ACC112 (cell line): ENCODE results near the gene IL13.

Source experiments
- H2AFZ ChIP-seq: fragments of 200-600 bp; sonication (generic); one replicate; pipeline ENCODE4 v1.6.0; 2017; ENCODE audit warnings: antibody characterized with exemption, low read length; ENCODE audit not compliant: unreplicated experiment
- H3K27ac ChIP-seq: fragments of 200-600 bp; sonication (generic); 2 replicates; pipeline ENCODE4 v1.5.1; 2014; ENCODE audit warnings: low read depth, mild to moderate bottlenecking, antibody characterized with exemption, low read length, moderate library complexity
- H3K27me3 ChIP-seq: fragments of 200-600 bp; sonication (generic); 2 replicates; pipeline ENCODE4 v1.6.1; 2014; ENCODE audit warnings: mild to moderate bottlenecking, antibody characterized with exemption, low read length, moderate library complexity, mixed read lengths; ENCODE audit not compliant: insufficient read depth
- H3K36me3 ChIP-seq: fragments of 200-600 bp; sonication (generic); 2 replicates; pipeline ENCODE4 v1.6.1; 2016; ENCODE audit warnings: mild to moderate bottlenecking, antibody characterized with exemption, low read length, moderate library complexity, mixed read lengths; ENCODE audit not compliant: insufficient read depth
- H3K4me1 ChIP-seq: fragments of 200-600 bp; sonication (generic); one replicate; pipeline ENCODE4 v1.6.1; 2016; ENCODE audit warnings: low read length, mixed read lengths; ENCODE audit not compliant: insufficient read depth, unreplicated experiment, control insufficient read depth
- H3K4me3 ChIP-seq: fragments of 200-600 bp; sonication (generic); 2 replicates; pipeline ENCODE4 v1.5.1; 2014; ENCODE audit warnings: mild to moderate bottlenecking, low read depth, low read length
- H3K79me2 ChIP-seq: fragments of 200-600 bp; sonication (generic); one replicate; pipeline ENCODE4 v1.6.0; 2016; ENCODE audit warnings: low read length; ENCODE audit not compliant: control insufficient read depth, unreplicated experiment, insufficient read depth

IL13 gene

GRCh38 chr5:132664696-132665209 is 6.8 kb downstream of the IL13 start:
- Histone ChIP-seq H3K79me2 (no peaks in the 10 kb centered on the region), H3K27ac (no peak overlapping the region), H3K36me3 (no peaks in the 10 kb centered on the region), H3K4me1 (no peaks in the 10 kb centered on the region), H3K27me3 (no peaks in the 10 kb centered on the region), H2AFZ (no peak overlapping the region), H3K4me3 (no peak overlapping the region)

- Histone ChIP-seq H3K36me3 (no peaks in the 10 kb centered on the region), H2AFZ (no peak overlapping the region)
Measured at GRCh38 chr5:132665574-132666080, 7.7 kb downstream of the IL13 start.

DNA sequence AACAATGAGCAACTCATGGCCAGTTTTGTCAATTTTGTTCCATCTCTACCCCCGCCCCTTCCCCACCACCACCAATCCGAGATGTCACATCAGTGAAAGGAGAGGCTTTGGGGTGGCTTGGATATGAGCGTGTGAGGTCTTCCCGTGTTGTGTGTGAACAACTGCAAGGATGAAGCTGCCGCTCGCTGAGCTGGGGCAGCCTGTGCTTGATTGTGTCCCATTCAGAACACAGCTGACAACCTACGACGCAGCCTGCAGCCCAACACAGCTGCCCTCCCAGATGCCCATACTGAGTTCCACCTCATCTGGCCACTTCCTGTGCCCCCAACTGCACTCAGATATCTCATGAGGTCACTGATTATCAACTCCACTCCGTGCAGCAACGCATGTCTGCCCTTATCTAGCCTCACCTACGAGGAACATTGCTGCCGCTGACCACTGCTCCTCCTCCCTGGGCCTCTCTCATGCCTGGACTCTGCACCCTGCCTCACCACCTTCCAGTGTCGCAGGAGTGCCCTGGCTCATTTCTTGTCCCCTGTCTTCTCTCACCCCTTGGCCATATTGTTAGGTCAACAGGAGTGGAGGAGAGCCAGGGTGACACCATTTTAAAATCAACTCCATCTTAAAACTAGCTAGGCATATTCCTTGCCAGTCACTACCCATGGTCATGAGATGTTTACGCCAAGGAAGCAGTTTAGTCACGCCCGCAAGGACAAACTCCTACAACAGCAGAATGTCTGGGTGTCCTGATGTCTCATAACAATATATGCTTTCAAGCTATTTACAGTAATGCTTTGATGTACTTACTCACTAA is 8.5 kb downstream of the IL13 start:
- H2AFZ ChIP-seq, result no peak overlapping the region

More at GRCh38 chr5:132665574-132666080, 7.7 kb downstream of the IL13 start:
- Histone ChIP-seq H3K79me2 (no peaks in the 10 kb centered on the region), H3K27ac (no peak overlapping the region), H3K4me3 (no peak overlapping the region), H3K27me3 (no peaks in the 10 kb centered on the region), H3K4me1 (no peaks in the 10 kb centered on the region)

GRCh38 chr5:132667309-132667708 is 9.3 kb downstream of the IL13 start:
- Histone ChIP-seq H3K4me3 (no peak overlapping the region), H3K36me3 (no peaks in the 10 kb centered on the region), H3K4me1 (no peaks in the 10 kb centered on the region), H3K79me2 (no peaks in the 10 kb centered on the region), H2AFZ (no peak overlapping the region), H3K27ac (no peak overlapping the region), H3K27me3 (no peaks in the 10 kb centered on the region)

More for the DNA sequence above, 8.5 kb downstream of the IL13 start:
- no peaks in the 10 kb centered on the region for H3K36me3 ChIP-seq
- no peaks in the 10 kb centered on the region for H3K4me1 ChIP-seq
- no peak overlapping the region for H3K4me3 ChIP-seq
- no peaks in the 10 kb centered on the region for H3K79me2 ChIP-seq
- no peaks in the 10 kb centered on the region for H3K27me3 ChIP-seq
- no peak overlapping the region for H3K27ac ChIP-seq

DNA sequence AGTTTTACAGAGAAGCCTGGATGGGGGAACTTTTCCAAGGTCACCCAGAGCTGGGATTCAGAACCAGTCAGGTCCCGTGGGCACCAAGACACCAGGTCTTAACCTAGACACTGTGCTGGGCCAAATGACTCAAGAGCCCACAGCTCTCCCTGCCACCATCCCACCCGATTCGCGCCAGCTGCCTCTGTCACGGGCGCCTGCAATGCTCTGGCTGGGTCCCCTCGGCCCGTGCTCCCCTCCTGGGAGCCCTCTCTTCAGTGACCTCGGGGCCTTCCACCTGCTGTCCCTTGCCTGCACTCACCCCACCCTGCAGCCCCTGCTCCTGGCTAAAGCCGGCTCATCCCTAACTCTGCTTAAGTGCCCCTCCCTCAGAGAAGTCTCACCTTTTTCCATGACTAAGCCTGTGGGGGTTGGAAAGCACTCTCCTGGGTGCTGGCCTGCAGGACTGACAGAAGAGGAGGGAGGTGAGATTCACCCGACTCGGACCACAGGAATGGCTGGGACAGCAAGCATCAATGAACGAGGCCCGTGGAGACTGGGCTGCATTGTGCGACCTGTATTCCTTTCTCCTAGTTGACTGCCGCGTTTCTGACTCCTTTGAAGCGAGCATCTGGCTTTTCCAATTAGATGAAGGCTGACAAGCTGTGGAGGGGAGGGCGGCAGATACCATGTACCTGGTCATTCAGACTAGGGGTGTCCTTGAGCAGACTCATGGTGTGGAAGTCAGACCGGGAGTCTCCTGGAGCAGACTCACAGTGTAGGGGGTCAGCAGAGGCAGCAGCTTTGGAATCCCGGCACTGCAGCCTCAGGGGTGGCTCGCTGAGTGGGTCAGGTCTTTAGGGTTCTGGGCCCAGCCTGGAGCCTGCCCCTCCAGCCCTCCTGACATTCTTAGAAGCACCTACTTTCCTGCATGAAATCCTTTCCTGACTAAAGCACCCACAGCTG is 10.1 kb downstream of the IL13 start:
- H3K27ac ChIP-seq, result no peak overlapping the region

DNA sequence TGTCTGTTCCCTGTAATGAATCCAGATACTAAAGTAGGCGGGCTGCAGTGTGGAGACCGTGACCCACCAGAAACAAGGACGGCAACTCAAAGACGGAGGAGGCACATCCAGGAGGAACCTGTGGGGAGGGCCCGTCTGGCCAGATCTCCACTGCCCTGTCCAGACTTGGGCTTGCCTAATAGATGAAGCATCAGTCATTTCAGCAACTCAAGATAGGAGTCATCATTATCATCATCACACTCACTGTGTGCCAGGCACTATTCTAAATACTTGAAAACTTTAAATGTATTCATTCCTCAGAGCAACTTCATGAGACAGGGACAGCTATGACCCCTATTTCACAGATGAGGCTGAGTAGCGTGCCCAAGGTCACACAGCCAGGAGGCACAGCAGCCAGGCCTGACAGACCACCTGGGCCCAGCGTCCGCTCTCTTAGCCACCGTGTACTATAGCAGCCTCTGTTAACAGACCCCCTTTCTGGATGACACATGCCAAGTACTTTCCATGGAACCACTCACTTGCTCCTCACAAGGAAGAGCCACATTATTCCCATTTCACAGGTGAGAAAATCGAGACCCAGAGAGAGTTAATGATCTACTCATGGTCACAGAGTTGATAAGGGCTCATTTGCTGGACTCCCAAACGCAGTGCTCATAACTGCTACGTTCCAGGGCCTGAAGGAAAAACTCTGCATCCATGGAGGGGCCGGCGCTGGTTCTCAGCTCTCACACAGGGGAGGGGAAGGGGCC is 10.9 kb downstream of the IL13 start:
- no peak overlapping the region for H2AFZ ChIP-seq
- H3K27ac ChIP-seq, result no peak overlapping the region
- H3K4me1 ChIP-seq, result no peaks in the 10 kb centered on the region
- H3K36me3 ChIP-seq, result no peaks in the 10 kb centered on the region
- H3K4me3 ChIP-seq, result no peak overlapping the region
- no peaks in the 10 kb centered on the region for H3K79me2 ChIP-seq
- H3K27me3 ChIP-seq, result no peaks in the 10 kb centered on the region

More for the DNA sequence above, 10.1 kb downstream of the IL13 start:
- no peaks in the 10 kb centered on the region for H3K36me3 ChIP-seq
- H3K27me3 ChIP-seq, result no peaks in the 10 kb centered on the region
- H2AFZ ChIP-seq, result no peak overlapping the region
- no peak overlapping the region for H3K4me3 ChIP-seq
- no peaks in the 10 kb centered on the region for H3K79me2 ChIP-seq
- H3K4me1 ChIP-seq, result no peaks in the 10 kb centered on the region

GRCh38 chr5:132669455-132669820 is 11.5 kb downstream of the IL13 start:
- peaks cover 6% of the 10 kb centered on the region for H3K4me1 ChIP-seq
- no peak overlapping the region for H3K27ac ChIP-seq
- no peaks in the 10 kb centered on the region for H3K79me2 ChIP-seq
- H2AFZ ChIP-seq, result no peak overlapping the region
- H3K27me3 ChIP-seq, result no peaks in the 10 kb centered on the region
- no peaks in the 10 kb centered on the region for H3K36me3 ChIP-seq
- H3K4me3 ChIP-seq, result no peak overlapping the region

DNA sequence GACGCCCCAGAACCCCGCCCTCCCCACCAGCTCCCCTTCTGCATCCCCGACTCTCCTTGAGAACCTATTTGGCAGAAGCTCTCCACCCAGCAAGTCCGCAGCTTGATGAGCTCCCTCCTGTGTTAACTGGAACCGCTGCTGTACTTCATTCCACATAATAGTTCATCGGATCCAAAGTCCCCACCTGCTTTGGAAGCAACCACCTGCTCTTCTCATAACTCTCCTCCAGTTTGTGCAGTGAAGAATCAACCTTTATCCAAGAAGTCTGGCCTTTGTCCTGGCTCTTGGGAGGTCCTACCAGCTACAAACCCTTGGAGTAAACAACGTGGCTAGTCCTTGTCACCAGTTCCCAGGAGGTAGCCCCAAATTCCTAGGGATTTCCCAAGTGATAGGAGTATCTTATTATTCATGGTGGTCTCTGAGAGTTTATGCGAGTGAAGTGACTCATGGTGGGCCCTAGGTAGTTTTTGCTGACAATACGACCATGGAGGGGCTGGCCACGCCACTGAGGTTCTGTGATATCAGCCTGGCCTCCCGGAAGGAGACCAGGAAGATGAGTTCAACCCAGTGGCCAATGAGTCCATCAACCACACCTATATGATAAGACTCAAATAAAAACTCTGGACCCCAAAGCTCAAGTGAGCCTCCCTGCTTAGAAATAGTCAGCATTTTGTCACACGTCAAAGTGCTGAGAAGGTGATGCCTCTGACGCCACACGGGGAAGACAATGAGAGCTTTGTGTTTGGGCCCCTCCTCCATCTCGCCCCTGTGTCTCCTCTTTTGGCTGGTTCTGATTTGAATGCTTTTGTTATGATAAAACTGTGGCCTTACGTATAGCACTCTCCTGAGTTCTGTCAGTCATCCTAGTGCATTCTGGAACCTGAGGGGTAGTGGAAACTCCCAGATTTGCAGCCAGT is 12.3 kb downstream of the IL13 start:
- peaks cover 12% of the 10 kb centered on the region for H3K4me1 ChIP-seq
- no peaks in the 10 kb centered on the region for H3K27me3 ChIP-seq
- H3K79me2 ChIP-seq, result no peaks in the 10 kb centered on the region
- no peaks in the 10 kb centered on the region for H3K36me3 ChIP-seq
- no peak overlapping the region for H3K4me3 ChIP-seq
- H3K27ac ChIP-seq, result no peak overlapping the region
- no peak overlapping the region for H2AFZ ChIP-seq

DNA sequence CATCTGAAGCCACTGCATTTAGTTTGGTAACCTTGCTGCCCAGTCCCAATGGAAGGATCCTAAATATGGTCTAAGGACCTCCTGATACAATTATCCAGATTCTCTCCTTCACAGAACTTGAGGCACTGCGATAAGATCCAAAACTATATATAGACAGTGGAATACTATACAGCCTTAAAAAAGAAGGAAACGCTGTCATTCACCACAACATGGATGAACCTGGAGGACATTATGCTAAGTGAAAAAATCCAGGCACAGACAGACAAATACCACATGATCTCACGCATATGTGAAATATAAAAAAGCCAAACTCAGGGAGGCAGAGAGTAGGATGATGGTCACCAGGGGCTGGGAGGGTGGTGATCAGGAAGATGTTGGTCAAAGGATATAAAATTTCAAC is 13.0 kb downstream of the IL13 start:
- Histone ChIP-seq H2AFZ (no peak overlapping the region), H3K27me3 (no peaks in the 10 kb centered on the region), H3K4me1 (peaks cover 13% of the 10 kb centered on the region), H3K36me3 (no peaks in the 10 kb centered on the region), H3K79me2 (no peaks in the 10 kb centered on the region), H3K4me3 (no peak overlapping the region), H3K27ac (no peak overlapping the region)
